Ishikawa (cell line): ENCODE data around the gene OBSCN.

Source experiments
- MAX ChIP-seq: IDR thresholded peaks from 2 replicates; pipeline ENCODE4 v1.6.1; 2012
- RAD21 ChIP-seq: IDR thresholded peaks from 2 replicates; pipeline ENCODE4 v1.6.1; 2012; ENCODE audit warnings: low read depth

GRCh38 chr1:228270032-228270431, 62.2 kb downstream of the OBSCN start:
- TF ChIP-seq RAD21 (no peak), MAX (no peak)
